HCT116 (cell line): ENCODE results near the gene KCTD15. TPM values are rescaled to one million over a fixed set of nuclear protein-coding genes. Genes with fewer than 3 reads are reported as not detected.

Experiments used
- CBX3 ChIP-seq: IDR thresholded peaks from 2 replicates; pipeline ENCODE4 v1.6.1; 2012; ENCODE audit warnings: low read depth
- EGR1 ChIP-seq: IDR thresholded peaks from 2 replicates; pipeline ENCODE4 v1.6.1; 2012; ENCODE audit warnings: low read depth
- ELF1 ChIP-seq: IDR thresholded peaks from 2 replicates; pipeline ENCODE4 v1.6.1; 2012; ENCODE audit warnings: low read depth, borderline replicate concordance
- EZH2phosphoT487 ChIP-seq: fragments of 200-600 bp; IDR thresholded peaks from 2 replicates; pipeline ENCODE4 v1.6.1; 2018; ENCODE audit warnings: antibody characterized with exemption, borderline replicate concordance
- JUND ChIP-seq: IDR thresholded peaks from 2 replicates; pipeline ENCODE4 v1.6.1; 2012
- POLR2A ChIP-seq: IDR thresholded peaks from 2 replicates; pipeline ENCODE4 v1.7.0; 2011; ENCODE audit warnings: borderline replicate concordance; ENCODE audit not compliant: insufficient read depth, insufficient read length; ENCODE audit errors: extremely low read depth
- SIN3A ChIP-seq: IDR thresholded peaks from 2 replicates; pipeline ENCODE4 v1.6.1; 2012; ENCODE audit warnings: low read depth
- SP1 ChIP-seq: IDR thresholded peaks from 2 replicates; pipeline ENCODE4 v1.6.1; 2012; ENCODE audit warnings: low read depth
- YY1 ChIP-seq: IDR thresholded peaks from 2 replicates; pipeline ENCODE4 v1.6.1; 2011; ENCODE audit warnings: low read length, low read depth, moderate library complexity, mild to moderate bottlenecking; ENCODE audit not compliant: insufficient replicate concordance; ENCODE audit errors: extremely low read depth
- total RNA-seq: library from RNA; stranded (reverse); gene quantifications from one replicate; pipeline ENCODE4 v1.2.1, GENCODE V29; 2021; ENCODE audit not compliant: unreplicated experiment
- TF ChIP-seq, protein P1 (sequence below), 3 experiments: fragments of 200-600 bp in 1 of 3; sonication (generic) in 1 of 3; IDR thresholded peaks in 2 of 3; conservative IDR thresholded peaks in 1 of 3; 2 replicates each; pipeline ENCODE4 v1.5.1; 2012 to 2017; ENCODE audit warnings: low read depth in 2 of 3, low read length in 2 of 3, antibody characterized with exemption in 1 of 3, borderline replicate concordance in 1 of 3, control low read depth in 1 of 3, mild to moderate bottlenecking in 1 of 3, mixed read lengths in 1 of 3, mixed run types in 1 of 3, moderate library complexity in 1 of 3; ENCODE audit not compliant: insufficient read depth in 1 of 3
- TF ChIP-seq, protein P2 (sequence below): IDR thresholded peaks from 2 replicates; pipeline ENCODE4 v1.6.1; 2012
- TF ChIP-seq, protein P3 (sequence below): IDR thresholded peaks from 2 replicates; pipeline ENCODE4 v1.6.1; 2012; ENCODE audit warnings: low read depth

Gene KCTD15
- total RNA-seq, 1 experiment from 2014 or later = 29.2 TPM

DNA sequence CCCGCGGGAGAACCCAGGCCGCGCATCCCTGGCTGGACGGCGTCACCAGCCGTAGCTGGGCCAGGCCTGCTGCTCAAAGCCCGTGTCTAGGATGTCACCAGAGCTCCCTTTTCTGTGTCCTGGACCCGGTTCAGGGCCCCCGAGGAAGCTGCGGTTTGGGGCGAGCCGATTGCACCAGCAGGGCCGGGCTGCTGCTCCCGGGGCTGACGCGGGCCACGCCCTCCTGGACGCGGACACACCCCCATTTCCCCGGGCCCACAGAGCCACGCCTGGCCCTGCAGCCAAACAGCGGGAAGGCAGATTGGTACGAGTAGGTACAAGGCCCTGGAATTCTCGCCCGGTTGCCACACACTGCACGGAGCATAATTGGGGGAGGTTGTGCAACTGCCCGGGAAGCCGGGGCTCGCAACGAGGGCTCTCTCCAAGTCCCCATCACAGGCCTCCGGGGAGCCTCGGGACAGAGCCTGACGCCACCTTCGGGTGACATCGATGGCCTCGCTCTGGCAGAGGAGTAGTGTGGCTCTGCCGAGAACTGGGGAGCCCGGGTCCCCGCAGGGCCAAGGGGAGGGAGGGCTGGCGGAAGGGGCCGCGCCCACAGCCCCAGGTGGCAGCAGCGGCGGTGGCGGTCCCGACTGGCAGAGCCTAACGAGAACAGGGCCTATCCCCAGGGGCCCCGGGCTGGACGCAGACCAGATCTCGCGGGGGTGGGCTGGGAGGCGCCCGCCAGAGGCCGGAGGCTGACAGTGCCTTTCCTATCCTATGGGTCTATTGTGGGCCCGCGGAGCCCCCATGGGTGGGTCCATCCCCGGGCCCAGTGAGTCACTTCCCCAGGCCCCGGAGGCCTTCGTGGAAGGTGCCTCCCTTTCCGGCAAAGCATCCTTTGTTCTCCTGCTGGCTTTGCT lies 23.5 kb downstream of the KCTD15 start (continued):
- TF ChIP-seq, protein P1, sequence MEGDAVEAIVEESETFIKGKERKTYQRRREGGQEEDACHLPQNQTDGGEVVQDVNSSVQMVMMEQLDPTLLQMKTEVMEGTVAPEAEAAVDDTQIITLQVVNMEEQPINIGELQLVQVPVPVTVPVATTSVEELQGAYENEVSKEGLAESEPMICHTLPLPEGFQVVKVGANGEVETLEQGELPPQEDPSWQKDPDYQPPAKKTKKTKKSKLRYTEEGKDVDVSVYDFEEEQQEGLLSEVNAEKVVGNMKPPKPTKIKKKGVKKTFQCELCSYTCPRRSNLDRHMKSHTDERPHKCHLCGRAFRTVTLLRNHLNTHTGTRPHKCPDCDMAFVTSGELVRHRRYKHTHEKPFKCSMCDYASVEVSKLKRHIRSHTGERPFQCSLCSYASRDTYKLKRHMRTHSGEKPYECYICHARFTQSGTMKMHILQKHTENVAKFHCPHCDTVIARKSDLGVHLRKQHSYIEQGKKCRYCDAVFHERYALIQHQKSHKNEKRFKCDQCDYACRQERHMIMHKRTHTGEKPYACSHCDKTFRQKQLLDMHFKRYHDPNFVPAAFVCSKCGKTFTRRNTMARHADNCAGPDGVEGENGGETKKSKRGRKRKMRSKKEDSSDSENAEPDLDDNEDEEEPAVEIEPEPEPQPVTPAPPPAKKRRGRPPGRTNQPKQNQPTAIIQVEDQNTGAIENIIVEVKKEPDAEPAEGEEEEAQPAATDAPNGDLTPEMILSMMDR (IDR thresholded peaks at IDR 0.05 in 2 of 3, conservative IDR thresholded peaks at IDR 0.05 in 1 of 3; ENCODE audit: borderline replicate concordance in 1 of 3, insufficient read depth in 1 of 3, low read depth in 2 of 3, low read length in 2 of 3) = peak in 1 of 3 experiments; percentile 13; a peak in 1 of 6 replicates
- TF ChIP-seq, protein P2, sequence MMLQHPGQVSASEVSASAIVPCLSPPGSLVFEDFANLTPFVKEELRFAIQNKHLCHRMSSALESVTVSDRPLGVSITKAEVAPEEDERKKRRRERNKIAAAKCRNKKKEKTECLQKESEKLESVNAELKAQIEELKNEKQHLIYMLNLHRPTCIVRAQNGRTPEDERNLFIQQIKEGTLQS = no peak
- TF ChIP-seq CBX3 (peak; percentile 56), EGR1 (no peak), POLR2A (peak; percentile 65), EZH2phosphoT487 (no peak), YY1 (no peak), SIN3A (peak; percentile 65; the same call in 1 of the 2 replicates), SP1 (peak; percentile 59; the same call in 1 of the 2 replicates), ELF1 (no peak), JUND (no peak)
- TF ChIP-seq, protein P3, sequence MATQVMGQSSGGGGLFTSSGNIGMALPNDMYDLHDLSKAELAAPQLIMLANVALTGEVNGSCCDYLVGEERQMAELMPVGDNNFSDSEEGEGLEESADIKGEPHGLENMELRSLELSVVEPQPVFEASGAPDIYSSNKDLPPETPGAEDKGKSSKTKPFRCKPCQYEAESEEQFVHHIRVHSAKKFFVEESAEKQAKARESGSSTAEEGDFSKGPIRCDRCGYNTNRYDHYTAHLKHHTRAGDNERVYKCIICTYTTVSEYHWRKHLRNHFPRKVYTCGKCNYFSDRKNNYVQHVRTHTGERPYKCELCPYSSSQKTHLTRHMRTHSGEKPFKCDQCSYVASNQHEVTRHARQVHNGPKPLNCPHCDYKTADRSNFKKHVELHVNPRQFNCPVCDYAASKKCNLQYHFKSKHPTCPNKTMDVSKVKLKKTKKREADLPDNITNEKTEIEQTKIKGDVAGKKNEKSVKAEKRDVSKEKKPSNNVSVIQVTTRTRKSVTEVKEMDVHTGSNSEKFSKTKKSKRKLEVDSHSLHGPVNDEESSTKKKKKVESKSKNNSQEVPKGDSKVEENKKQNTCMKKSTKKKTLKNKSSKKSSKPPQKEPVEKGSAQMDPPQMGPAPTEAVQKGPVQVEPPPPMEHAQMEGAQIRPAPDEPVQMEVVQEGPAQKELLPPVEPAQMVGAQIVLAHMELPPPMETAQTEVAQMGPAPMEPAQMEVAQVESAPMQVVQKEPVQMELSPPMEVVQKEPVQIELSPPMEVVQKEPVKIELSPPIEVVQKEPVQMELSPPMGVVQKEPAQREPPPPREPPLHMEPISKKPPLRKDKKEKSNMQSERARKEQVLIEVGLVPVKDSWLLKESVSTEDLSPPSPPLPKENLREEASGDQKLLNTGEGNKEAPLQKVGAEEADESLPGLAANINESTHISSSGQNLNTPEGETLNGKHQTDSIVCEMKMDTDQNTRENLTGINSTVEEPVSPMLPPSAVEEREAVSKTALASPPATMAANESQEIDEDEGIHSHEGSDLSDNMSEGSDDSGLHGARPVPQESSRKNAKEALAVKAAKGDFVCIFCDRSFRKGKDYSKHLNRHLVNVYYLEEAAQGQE = no peak
